K562 (cell line): ENCODE results near the gene SHISA6. TPM values are rescaled to one million over a fixed set of nuclear protein-coding genes. Genes with fewer than 3 reads are reported as not detected.

ENCODE experiments used
- ATAC-seq: fragments of 200-7000 bp; cut with Tn5 transposase; 3 replicates; pipeline ENCODE4 v1.9.1; 2020; ENCODE audit warnings: moderate library complexity
- BruUV-seq: library from RNA; stranded (reverse); fragments of 400-500 nt; replicated peaks from 2 replicates; lab custom pipeline; 2021; lab: Mats Ljungman, UMichigan
- CTCF ChIA-PET: fragments of 300-600 bp; formaldehyde crosslinking; extraction: SDS; loops from one replicate; lab custom pipeline; 2021; ENCODE audit warnings: low intra/inter-chr PET ratio; lab: Yijun Ruan, JAX
- POLR2A ChIA-PET: fragments of 300-600, 350-650 bp; sonication (Branson Sonifier 250); formaldehyde crosslinking; extraction: SDS; loops from one replicate; lab custom pipeline; 2021; ENCODE audit warnings: antibody characterized with exemption, inconsistent platforms; lab: Yijun Ruan, JAX
- DNase-seq, 4 experiments: peaks; one replicate each; pipeline versions ENCODE4 v3.0.0 to v3.0.0-alpha.2; 2011 to 2018; ENCODE audit warnings: low spot score in 3 of 4, mixed read lengths in 3 of 4; ENCODE audit errors: extremely low read depth in 1 of 4
- FAIRE-seq: peaks from 2 replicates; lab custom pipeline; 2011; peaks lifted over from hg19 to GRCh38; lab: Jason Lieb, UNC
- H2AFZ ChIP-seq: 2 replicates; pipeline ENCODE4 v1.6.0; 2011; ENCODE audit warnings: low read depth, low read length, control low read depth, inconsistent platforms
- H3K27ac ChIP-seq: fragments of 200-600 bp; 3 replicates; pipeline ENCODE4 v1.8.0; 2011; ENCODE audit warnings: low read depth, mild to moderate bottlenecking, control low read depth, inconsistent platforms, low read length, moderate library complexity, mixed read lengths; ENCODE audit errors: extremely low read depth
- H3K27me3 ChIP-seq, 2 experiments: fragments of 300-600 bp in 1 of 2; 2 replicates in 1 of 2; 3 replicates in 1 of 2; pipeline versions ENCODE4 v1.6.0 to v1.8.0; 2011; ENCODE audit warnings: inconsistent platforms in 2 of 2, low read length in 2 of 2, mild to moderate bottlenecking in 1 of 2, mixed read lengths in 1 of 2, moderate library complexity in 1 of 2; ENCODE audit not compliant: control insufficient read depth in 2 of 2, insufficient read depth in 2 of 2
- H3K36me3 ChIP-seq: fragments of 300-600 bp; 3 replicates; pipeline ENCODE4 v1.8.0; 2011; ENCODE audit warnings: mild to moderate bottlenecking, low read length, inconsistent platforms; ENCODE audit not compliant: control insufficient read depth, insufficient read depth
- H3K4me1 ChIP-seq, 2 experiments: fragments of 200-600 bp in 1 of 2; replicated peaks in 1 of 2; 2 replicates in 1 of 2; 3 replicates in 1 of 2; pipeline versions ENCODE4 v1.5.1 to v1.8.0; 2011; ENCODE audit warnings: inconsistent platforms in 2 of 2, low read length in 2 of 2, mild to moderate bottlenecking in 1 of 2, mixed read lengths in 1 of 2, moderate library complexity in 1 of 2; ENCODE audit not compliant: control insufficient read depth in 2 of 2, insufficient read depth in 2 of 2
- H3K4me2 ChIP-seq: 2 replicates; pipeline ENCODE4 v1.6.1; 2011; ENCODE audit warnings: low read length, control low read depth, inconsistent platforms, mixed read lengths; ENCODE audit not compliant: insufficient read depth
- H3K4me3 ChIP-seq: fragments of 200-600 bp; sonication (generic), shearing (Covaris generic); 2 replicates; pipeline ENCODE4 v1.5.1; 2016; ENCODE audit warnings: control low read depth, inconsistent platforms
- H3K79me2 ChIP-seq: fragments of 200-600 bp; 3 replicates; pipeline ENCODE4 v1.8.0; 2011; ENCODE audit warnings: low read length, inconsistent platforms; ENCODE audit not compliant: control insufficient read depth, insufficient read depth
- H3K9ac ChIP-seq, 2 experiments: 2 replicates each; pipeline versions ENCODE4 v1.6.0 to v1.6.1; 2011; ENCODE audit warnings: low read depth in 2 of 2, low read length in 2 of 2, control low read depth in 1 of 2, inconsistent platforms in 1 of 2, mild to moderate bottlenecking in 1 of 2, mixed read lengths in 1 of 2; ENCODE audit not compliant: insufficient read depth in 1 of 2
- H3K9me1 ChIP-seq: one replicate; pipeline ENCODE4 v1.6.0; 2011; ENCODE audit warnings: inconsistent platforms, mild to moderate bottlenecking, low read length, moderate library complexity; ENCODE audit not compliant: control insufficient read depth, insufficient read depth
- H3K9me3 ChIP-seq: replicated peaks from 2 replicates; pipeline ENCODE4 v1.5.1; 2011; ENCODE audit warnings: low read depth, low read length, inconsistent platforms; ENCODE audit not compliant: control insufficient read depth, insufficient read depth
- H4K20me1 ChIP-seq: replicated peaks from 2 replicates; pipeline ENCODE4 v1.6.1; 2011; ENCODE audit warnings: low read length, inconsistent platforms, mixed read lengths; ENCODE audit not compliant: control insufficient read depth, insufficient read depth
- BCOR ChIP-seq: fragments of 450-650 bp; IDR thresholded peaks from 2 replicates; pipeline ENCODE4 v1.6.1; 2016
- BRD4 ChIP-seq: fragments of 200-600 bp; sonication (generic); IDR thresholded peaks from 2 replicates; pipeline ENCODE4 v1.6.1; 2017; ENCODE audit warnings: inconsistent platforms
- EZH2 ChIP-seq: IDR thresholded peaks from 2 replicates; pipeline ENCODE4 v1.6.1; 2012; ENCODE audit warnings: low read depth, mild to moderate bottlenecking, inconsistent platforms, low read length, borderline replicate concordance
- MLX ChIP-seq, 2 experiments: fragments of 450-650 bp in 1 of 2; sonication (generic) in 1 of 2; formaldehyde crosslinking; conservative IDR thresholded peaks; 2 replicates each; pipeline versions ENCODE4 v1.4.0 to v1.8.1; 2020 to 2022; ENCODE audit warnings: mild to moderate bottlenecking in 1 of 2, missing genetic modification reagents in 1 of 2
- NFXL1 ChIP-seq: fragments of 450-650 bp; formaldehyde crosslinking; IDR thresholded peaks from 2 replicates; pipeline ENCODE4 v1.4.0; 2021; ENCODE audit warnings: mild to moderate bottlenecking
- ZBTB17 ChIP-seq: fragments of 450-650 bp; formaldehyde crosslinking; IDR thresholded peaks from 2 replicates; pipeline ENCODE4 v1.4.0; 2020; ENCODE audit warnings: mild to moderate bottlenecking
- ZNF445 ChIP-seq: fragments of 250-450 bp; sonication (Bioruptor Pico); IDR thresholded peaks from 2 replicates; pipeline ENCODE4 v1.4.0; 2020; ENCODE audit warnings: low read depth, mild to moderate bottlenecking, moderate library complexity
- ZNF764 ChIP-seq: fragments of 250-450 bp; sonication (Bioruptor Pico); IDR thresholded peaks from 2 replicates; pipeline ENCODE4 v1.4.0; 2020; ENCODE audit warnings: low read depth, mild to moderate bottlenecking, moderate library complexity
- WGBS: fragments of 100-300 bp; shearing (Covaris generic); methylation state at CpG from one replicate; pipeline ENCODE4 v1.1.6; 2016; ENCODE audit warnings: low coverage, mixed read lengths; ENCODE audit not compliant: insufficient coverage; ENCODE audit errors: missing lambda C conversion rate; 5-methylcytosine and 5-hydroxymethylcytosine counted together
- in situ Hi-C: fragments of 300-500 bp; cut with MboI; formaldehyde crosslinking; loops from 4 replicates; pipeline ENCODE4 v1.15.0; 2018; ENCODE audit warnings: inconsistent platforms, mixed read lengths
- intact Hi-C: fragments of 100-400 bp; cut with micrococcal nuclease; formaldehyde crosslinking; loops from 2 replicates; pipeline ENCODE4 v1.14.2; 2022
- polyA plus RNA-seq, 8 experiments: library from polyadenylated mRNA; depleted of rRNA in 4 of 8; stranded (reverse) in 5 of 8; unstranded in 3 of 8; fragments of >200 nt; fragmentation: Nextera tagmentation in 2 of 8; fragmentation: Illumina TruSeq in 1 of 8; extraction: Ambion mirVana in 2 of 8; extraction: Trizol in 1 of 8; gene quantifications; 2 replicates each; pipeline versions ENCODE4 v1.2.1 to v1.2.3, GENCODE V29; 2011 to 2014; ENCODE audit warnings: inconsistent platforms in 1 of 8, missing spikeins in 1 of 8
- total RNA-seq, 7 experiments: library from RNA; depleted of rRNA in 6 of 7; stranded (reverse); fragments of >200 nt in 6 of 7; fragmentation: Illumina TruSeq in 2 of 7; extraction: Trizol in 2 of 7; gene quantifications; 2 replicates each; pipeline versions ENCODE4 v1.2.1 to v1.2.3, GENCODE V29; 2011 to 2021; ENCODE audit warnings: low replicate concordance in 1 of 7

The SHISA6 gene
- total and polyA plus RNA-seq, 9 of the 15 experiments (the other 6 are each of a cell fraction or from before 2014, with no cell fraction given): not detected

GRCh38 chr17:11331547-11332513 lies 90.8 kb downstream of the SHISA6 start:
- Histone ChIP-seq H3K4me2 (no peak overlapping the region), H3K79me2 (no peaks in the 10 kb centered on the region), H3K27ac (no peak overlapping the region), H3K9me3 (no peaks in the 10 kb centered on the region), H3K9me1 (no peaks in the 10 kb centered on the region), H3K9ac (no peak overlapping the region), H3K4me3 (no peak overlapping the region), H4K20me1 (no peaks in the 10 kb centered on the region), H3K36me3 (no peaks in the 10 kb centered on the region), H3K27me3 (no peaks in the 10 kb centered on the region), H3K4me1 (no peaks in the 10 kb centered on the region), H2AFZ (no peak overlapping the region)
- ATAC-seq: no peak
- WGBS: 0% methylated on average over 11 of the region's 15 CpGs
- POLR2A ChIA-PET: no interaction called here
- no TSS peak for BruUV-seq
- in situ Hi-C loops: no loop called here
- no peak for TF ChIP-seq BRD4
- TF ChIP-seq ZBTB17 (CRISPR knock-in tag): no peak
- no peak for TF ChIP-seq NFXL1 (CRISPR knock-in tag)
- TF ChIP-seq ZNF764 (CRISPR knock-in tag): no peak
- TF ChIP-seq EZH2: no peak
- TF ChIP-seq ZNF445 (CRISPR knock-in tag): no peak
- no peak for TF ChIP-seq BCOR
- TF ChIP-seq MLX (CRISPR knock-in tag; conservative IDR thresholded peaks at IDR 0.05): no peak
- intact Hi-C loops: no loop called here
- CTCF ChIA-PET: no interaction called here
- FAIRE-seq: no peak
- no peak for DNase-seq
